Measurements from ENCODE around the gene CYP19A1.

Gene CYP19A1

GRCh38 chr15:51356983-51357382 is 18.6 kb upstream of the CYP19A1 start:
- DNase-seq: no peak

GRCh38 chr15:51356147-51356546 is 17.8 kb upstream of the CYP19A1 start:
- DNase-seq: no peak

GRCh38 chr15:51355096-51355495 is 16.7 kb upstream of the CYP19A1 start:
- DNase-seq: no peak

GRCh38 chr15:51353976-51354375 is 15.6 kb upstream of the CYP19A1 start:
- no peak for DNase-seq

- no peak for DNase-seq
Measured at GRCh38 chr15:51350723-51351122, 12.3 kb upstream of the CYP19A1 start.

- no peak for DNase-seq
Measured at GRCh38 chr15:51349156-51349844, 10.9 kb upstream of the CYP19A1 start.

GRCh38 chr15:51348688-51349087 is 10.3 kb upstream of the CYP19A1 start:
- no peak for DNase-seq

GRCh38 chr15:51346136-51346535 is 7.7 kb upstream of the CYP19A1 start:
- no peak for DNase-seq

GRCh38 chr15:51343466-51343865 is 5.1 kb upstream of the CYP19A1 start:
- no peak for DNase-seq

DNA sequence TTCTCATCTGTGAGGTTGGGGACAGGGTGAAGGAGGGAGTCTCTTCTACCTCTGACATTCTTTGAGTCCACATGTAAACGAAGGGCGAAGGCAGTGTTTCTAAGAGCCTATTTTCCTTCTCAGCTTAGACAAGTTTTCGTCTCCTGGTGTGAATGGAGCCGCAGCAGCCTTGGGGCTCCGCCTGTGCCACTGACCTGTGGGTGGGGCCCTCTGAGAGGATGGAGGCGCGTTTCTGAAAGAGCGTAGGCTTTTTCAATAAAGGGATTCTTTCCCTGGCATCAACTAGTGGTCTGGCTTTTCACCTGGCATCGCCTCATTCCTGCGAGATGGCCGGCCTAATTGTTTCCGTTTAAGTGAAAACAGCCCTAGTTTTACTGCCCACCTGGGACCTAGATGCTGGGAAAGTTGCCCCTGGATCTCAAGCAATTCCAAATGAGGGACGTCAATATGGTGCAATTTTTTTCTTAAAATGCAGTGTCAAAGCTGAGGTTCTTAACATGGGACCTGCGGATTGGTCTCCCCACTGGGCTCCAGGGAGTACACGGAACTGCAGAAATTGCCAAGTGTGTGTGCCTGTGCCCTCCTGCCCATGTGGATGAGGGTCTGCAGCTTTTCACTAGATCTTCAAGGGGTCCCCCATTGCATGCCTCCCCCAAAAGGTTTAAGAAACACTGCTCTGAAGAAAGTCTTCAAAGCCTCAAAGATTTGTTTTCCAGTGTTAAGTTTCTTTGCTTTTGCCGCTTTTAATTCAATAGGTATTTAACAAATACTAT is 4.0 kb upstream of the CYP19A1 start:
- no peak for DNase-seq

GRCh38 chr15:51341366-51342226 is 3.2 kb upstream of the CYP19A1 start, which contains the start of gene GLDN:
Gene GLDN, plus strand, starts transcription at chr15:51341655. Its CDS starts 30 bp downstream, at chr15:51341685.
- peak; percentile 30 for DNase-seq

DNA sequence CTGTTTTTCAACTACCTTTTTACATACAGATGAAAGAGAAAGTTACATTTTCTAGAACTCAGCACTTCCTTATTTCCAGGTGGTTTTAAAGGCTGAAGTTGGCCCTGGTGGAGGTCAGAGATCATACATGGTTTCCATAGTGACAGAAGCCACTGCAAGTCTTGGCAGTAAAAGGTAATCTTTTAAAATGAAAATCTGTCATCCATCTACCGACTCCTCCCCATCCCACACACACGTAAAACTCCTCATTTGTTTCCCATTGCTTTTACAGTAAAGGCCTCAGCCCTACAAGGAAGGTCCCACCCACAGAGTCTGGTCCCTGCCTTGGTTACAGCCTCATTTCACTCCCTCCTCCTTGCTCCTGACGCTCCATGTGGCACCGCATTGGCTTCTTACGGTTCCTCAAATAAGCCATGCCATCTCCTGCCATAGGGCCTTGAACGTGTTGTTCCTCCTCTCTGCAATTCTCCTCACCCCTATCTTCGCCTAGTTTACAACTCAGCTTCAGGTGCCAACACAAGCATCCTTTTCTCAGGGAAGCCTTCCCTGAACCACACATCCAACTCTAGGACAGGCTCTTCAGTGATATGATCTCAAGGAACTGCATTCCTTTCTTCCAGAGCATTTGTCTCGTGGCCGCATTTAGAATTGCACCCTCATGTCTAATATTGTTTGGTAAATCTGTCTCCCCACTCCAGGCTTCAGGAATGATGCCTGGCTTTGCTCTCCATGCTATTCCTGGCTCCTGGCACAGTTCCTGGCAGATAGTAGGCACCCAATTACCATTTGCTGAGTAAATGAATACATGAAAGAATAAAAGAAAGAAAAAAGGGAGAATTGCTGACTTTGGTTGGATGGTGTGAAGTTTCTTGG is 2.6 kb downstream of the CYP19A1 start:
- DNase-seq: no peak

DNA sequence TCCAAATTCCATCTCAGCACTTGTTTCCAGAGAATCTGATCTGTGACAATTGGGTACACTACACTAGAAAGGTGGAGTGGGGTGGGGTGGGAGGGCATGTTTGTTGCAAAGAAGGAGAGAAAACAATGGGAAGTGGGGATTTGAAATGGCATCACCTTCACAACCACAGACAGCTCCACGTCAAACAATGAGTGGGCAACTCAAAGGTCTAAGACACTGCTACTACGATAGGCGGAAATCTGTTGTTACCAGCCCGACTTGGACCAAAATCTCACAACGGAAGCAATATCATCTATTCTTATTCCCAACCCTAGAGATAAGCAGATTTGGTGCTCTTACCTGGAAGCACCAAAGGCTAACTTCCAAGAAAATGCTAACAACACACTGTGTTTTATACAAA is 3.3 kb downstream of the CYP19A1 start:
- DNase-seq: no peak

- DNase-seq: no peak
Measured at GRCh38 chr15:51334011-51334451, 4.4 kb downstream of the CYP19A1 start.

- no peak for DNase-seq
Measured at GRCh38 chr15:51333571-51333970, 4.8 kb downstream of the CYP19A1 start.

GRCh38 chr15:51332206-51333147 is 5.9 kb downstream of the CYP19A1 start:
- no peak for DNase-seq

DNA sequence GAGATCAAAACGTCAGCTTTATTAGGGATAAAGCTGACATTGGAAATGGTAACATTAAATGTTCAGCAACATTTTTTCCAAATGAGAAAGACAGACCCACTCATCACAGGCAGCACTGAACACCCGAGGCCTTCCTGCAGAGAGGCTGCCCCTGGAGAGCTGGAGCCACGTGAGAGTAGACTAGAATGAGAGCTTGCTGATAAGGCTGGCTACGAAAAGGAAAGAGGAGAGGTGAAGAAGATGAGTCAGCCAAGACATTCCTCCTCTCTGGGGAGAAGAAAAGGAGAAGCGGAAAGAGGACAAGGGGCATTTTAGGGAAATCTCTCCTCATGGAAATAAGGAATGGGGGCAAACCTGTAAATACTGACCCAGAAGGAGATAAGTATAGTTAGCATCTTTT is 7.3 kb downstream of the CYP19A1 start:
- no peak for DNase-seq

GRCh38 chr15:51328926-51329325 is 9.5 kb downstream of the CYP19A1 start:
- DNase-seq: no peak

- DNase-seq: no peak
Measured at GRCh38 chr15:51327081-51327480, 11.3 kb downstream of the CYP19A1 start.

DNA sequence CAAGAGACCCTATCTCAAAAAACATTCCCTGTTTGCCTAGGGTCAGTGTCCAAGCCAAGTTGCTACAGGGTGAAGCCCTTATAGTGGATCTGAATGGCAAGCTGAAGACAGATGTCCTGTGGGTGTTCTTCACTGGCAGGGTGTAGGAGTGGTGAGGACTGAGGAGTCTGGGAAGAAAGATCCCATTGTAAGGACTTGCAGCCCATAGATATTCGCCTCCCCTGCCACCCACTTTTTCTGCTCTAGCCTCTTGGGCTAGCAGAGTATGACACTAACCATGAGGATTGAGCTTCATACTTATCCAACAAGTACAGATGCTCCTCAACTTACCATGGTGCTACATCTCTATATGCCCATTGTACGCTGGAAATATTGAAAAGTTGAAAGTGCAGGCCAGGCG is 13.2 kb downstream of the CYP19A1 start:
- DNase-seq: no peak

GRCh38 chr15:51323749-51324148 is 14.6 kb downstream of the CYP19A1 start:
- no peak for DNase-seq

Measured in NCI-H774 (cell line).